ENCODE data around the gene SENP7.
"Not testable (repeated sequence)": the region's sequence is repeated elsewhere in the genome, so short reads cannot be mapped to it uniquely, and the experiment has no call there.

Gene SENP7

GRCh38 chr3:101454629-101455028 is 58.4 kb downstream of the SENP7 start:
- no peak for DNase-seq (ENCODE audit: low read depth)

GRCh38 chr3:101453961-101454360 is 59.1 kb downstream of the SENP7 start:
- DNase-seq (ENCODE audit: low read depth), result no peak

- not testable (repeated sequence) for DNase-seq (ENCODE audit: low read depth)
These were observed 74.4 kb downstream of the SENP7 start for GRCh38 chr3:101438641-101439040.

- no peak for DNase-seq (ENCODE audit: low read depth)
These were observed 79.4 kb downstream of the SENP7 start for GRCh38 chr3:101433652-101434051.

- DNase-seq (ENCODE audit: low read depth), result no peak
These were observed 88.8 kb downstream of the SENP7 start for GRCh38 chr3:101423984-101424888.

GRCh38 chr3:101418851-101419250 is 94.2 kb downstream of the SENP7 start:
- DNase-seq (ENCODE audit: low read depth), result no peak

- no peak for DNase-seq (ENCODE audit: low read depth)
These were observed 98.9 kb downstream of the SENP7 start for GRCh38 chr3:101414121-101414520.

- DNase-seq (ENCODE audit: low read depth), result no peak
These were observed 99.4 kb downstream of the SENP7 start for GRCh38 chr3:101413656-101414055.

- no peak for DNase-seq (ENCODE audit: low read depth)
These were observed 121.5 kb downstream of the SENP7 start for GRCh38 chr3:101391413-101391950.

GRCh38 chr3:101388706-101389105 is 124.3 kb downstream of the SENP7 start:
- DNase-seq (ENCODE audit: low read depth), result no peak

GRCh38 chr3:101387351-101387750 is 125.7 kb downstream of the SENP7 start:
- no peak for DNase-seq (ENCODE audit: low read depth)

GRCh38 chr3:101384426-101384825 is 128.6 kb downstream of the SENP7 start:
- DNase-seq (ENCODE audit: low read depth), result no peak

GRCh38 chr3:101383656-101384055 is 129.4 kb downstream of the SENP7 start:
- DNase-seq (ENCODE audit: low read depth), result no peak

- no peak for DNase-seq (ENCODE audit: low read depth)
These were observed 129.8 kb downstream of the SENP7 start for GRCh38 chr3:101383156-101383575.

GRCh38 chr3:101381809-101382208 is 131.2 kb downstream of the SENP7 start:
- no peak for DNase-seq (ENCODE audit: low read depth)

- no peak for DNase-seq (ENCODE audit: low read depth)
These were observed 133.2 kb downstream of the SENP7 start for GRCh38 chr3:101379658-101380376.

GRCh38 chr3:101377796-101378195 is 135.2 kb downstream of the SENP7 start:
- DNase-seq (ENCODE audit: low read depth), result no peak

- no peak for DNase-seq (ENCODE audit: low read depth)
These were observed 135.8 kb downstream of the SENP7 start for GRCh38 chr3:101377209-101377608.

- DNase-seq (ENCODE audit: low read depth), result no peak
These were observed 137.4 kb downstream of the SENP7 start for GRCh38 chr3:101375586-101375985.

GRCh38 chr3:101362406-101362805 is 150.6 kb downstream of the SENP7 start:
- no peak for DNase-seq (ENCODE audit: low read depth)

- no peak for DNase-seq (ENCODE audit: low read depth)
These were observed 161.2 kb downstream of the SENP7 start for GRCh38 chr3:101351829-101352228.

- DNase-seq (ENCODE audit: low read depth), result no peak
These were observed 172.4 kb downstream of the SENP7 start for GRCh38 chr3:101340591-101340990.

GRCh38 chr3:101333883-101334282 is 179.1 kb downstream of the SENP7 start:
- no peak for DNase-seq (ENCODE audit: low read depth)
